GM18499 (cell line): ENCODE measurements around the gene PGAP3.
"Not testable (repeated sequence)": the region's sequence is repeated elsewhere in the genome, so short reads cannot be mapped to it uniquely, and the experiment has no call there.

Source experiments
- ATAC-seq: cut with Tn5 transposase; IDR thresholded peaks from one replicate; pipeline ENCODE4 v1.9.1; 2021; ENCODE audit warnings: moderate number of reproducible peaks; ENCODE audit not compliant: insufficient read depth, unreplicated experiment

PGAP3 gene

GRCh38 chr17:39687546-39688474, at the start of gene PGAP3:
TSS of gene PGAP3 (minus strand) at chr17:39688057. CDS start at chr17:39688014, 43 bp downstream.
- no peak for ATAC-seq

- ATAC-seq = no peak
Measured at GRCh38 chr17:39737206-39737759, 49.4 kb upstream of the PGAP3 start.

- no peak for ATAC-seq
Measured at GRCh38 chr17:39736319-39737165, 48.7 kb upstream of the PGAP3 start.

- ATAC-seq = no peak
Measured at GRCh38 chr17:39735882-39736281, 48.0 kb upstream of the PGAP3 start.

- ATAC-seq = no peak
Measured at GRCh38 chr17:39732586-39732985, 44.7 kb upstream of the PGAP3 start.

GRCh38 chr17:39730095-39730921, 42.5 kb upstream of the PGAP3 start, which contains the start of gene MIEN1:
TSS of gene MIEN1 (minus strand) at chr17:39730532. CDS start at chr17:39730495, 37 bp downstream.
- no peak for ATAC-seq

- ATAC-seq = no peak
Measured at GRCh38 chr17:39729280-39729851, 41.5 kb upstream of the PGAP3 start.

GRCh38 chr17:39727556-39727955, 39.7 kb upstream of the PGAP3 start:
- ATAC-seq = no peak

GRCh38 chr17:39726617-39727016, 38.8 kb upstream of the PGAP3 start:
- ATAC-seq = no peak

GRCh38 chr17:39725923-39726322, 38.1 kb upstream of the PGAP3 start:
- ATAC-seq = not testable (repeated sequence)

GRCh38 chr17:39724731-39725130, 36.9 kb upstream of the PGAP3 start:
- ATAC-seq = no peak

GRCh38 chr17:39722965-39723848, 35.4 kb upstream of the PGAP3 start:
- ATAC-seq = no peak

- ATAC-seq = no peak
Measured at GRCh38 chr17:39722104-39722503, 34.2 kb upstream of the PGAP3 start.

- no peak for ATAC-seq
Measured at GRCh38 chr17:39719563-39720355, 31.9 kb upstream of the PGAP3 start.

- ATAC-seq = no peak
Measured at GRCh38 chr17:39717660-39718059, 29.8 kb upstream of the PGAP3 start.

GRCh38 chr17:39716879-39717536, 29.2 kb upstream of the PGAP3 start:
- ATAC-seq = no peak

- ATAC-seq = no peak
Measured at GRCh38 chr17:39716073-39716818, 28.4 kb upstream of the PGAP3 start.
